ENCODE results near the gene COL27A1.

GRCh38 chr9:114123031-114123977 is 32.0 kb upstream of the COL27A1 start:
- TF ChIP-seq, protein P1, sequence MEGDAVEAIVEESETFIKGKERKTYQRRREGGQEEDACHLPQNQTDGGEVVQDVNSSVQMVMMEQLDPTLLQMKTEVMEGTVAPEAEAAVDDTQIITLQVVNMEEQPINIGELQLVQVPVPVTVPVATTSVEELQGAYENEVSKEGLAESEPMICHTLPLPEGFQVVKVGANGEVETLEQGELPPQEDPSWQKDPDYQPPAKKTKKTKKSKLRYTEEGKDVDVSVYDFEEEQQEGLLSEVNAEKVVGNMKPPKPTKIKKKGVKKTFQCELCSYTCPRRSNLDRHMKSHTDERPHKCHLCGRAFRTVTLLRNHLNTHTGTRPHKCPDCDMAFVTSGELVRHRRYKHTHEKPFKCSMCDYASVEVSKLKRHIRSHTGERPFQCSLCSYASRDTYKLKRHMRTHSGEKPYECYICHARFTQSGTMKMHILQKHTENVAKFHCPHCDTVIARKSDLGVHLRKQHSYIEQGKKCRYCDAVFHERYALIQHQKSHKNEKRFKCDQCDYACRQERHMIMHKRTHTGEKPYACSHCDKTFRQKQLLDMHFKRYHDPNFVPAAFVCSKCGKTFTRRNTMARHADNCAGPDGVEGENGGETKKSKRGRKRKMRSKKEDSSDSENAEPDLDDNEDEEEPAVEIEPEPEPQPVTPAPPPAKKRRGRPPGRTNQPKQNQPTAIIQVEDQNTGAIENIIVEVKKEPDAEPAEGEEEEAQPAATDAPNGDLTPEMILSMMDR (IDR thresholded peaks at IDR 0.05), result no peak
- TF ChIP-seq POLR2A (IDR thresholded peaks at IDR 0.05), result no peak
